ENCODE data around the gene NFIC.
"Not testable (repeated sequence)": the region's sequence is repeated elsewhere in the genome, so short reads cannot be mapped to it uniquely, and the experiment has no call there.

The NFIC gene

GRCh38 chr19:3338541-3339181 lies 27.7 kb upstream of the NFIC start:
- peak overlapping the region; percentile 69 for H3K27ac ChIP-seq (ENCODE audit: low read length)
- no peaks in the 10 kb centered on the region for H3K9me3 ChIP-seq (ENCODE audit: control insufficient read depth in 2 of 2, low read length in 2 of 2)
- H3K4me3 ChIP-seq (ENCODE audit: low read length in 2 of 2): no peak overlapping the region
- H3K9ac ChIP-seq (ENCODE audit: low read length in 2 of 2): no peak overlapping the region
- H3K4me1 ChIP-seq (ENCODE audit: control insufficient read depth, insufficient read depth, low read length): peaks cover 59% of the 10 kb centered on the region
- H3K27me3 ChIP-seq (ENCODE audit: control insufficient read depth in 1 of 2, insufficient read depth in 2 of 2, low read length in 2 of 2): no peaks in the 10 kb centered on the region
- H3K36me3 ChIP-seq (ENCODE audit: control insufficient read depth in 2 of 2, insufficient read depth in 2 of 2, low read length in 2 of 2): no peaks in the 10 kb centered on the region

GRCh38 chr19:3340340-3340739 lies 26.0 kb upstream of the NFIC start:
- no peaks in the 10 kb centered on the region for H3K9me3 ChIP-seq (ENCODE audit: control insufficient read depth in 2 of 2, low read length in 2 of 2)
- H3K4me3 ChIP-seq (ENCODE audit: low read length in 2 of 2): no peak overlapping the region
- H3K4me1 ChIP-seq (ENCODE audit: control insufficient read depth, insufficient read depth, low read length): peaks cover 52% of the 10 kb centered on the region
- no peaks in the 10 kb centered on the region for H3K27me3 ChIP-seq (ENCODE audit: control insufficient read depth in 1 of 2, insufficient read depth in 2 of 2, low read length in 2 of 2)
- peak overlapping the region; percentile 24 for H3K27ac ChIP-seq (ENCODE audit: low read length)
- H3K36me3 ChIP-seq (ENCODE audit: control insufficient read depth in 2 of 2, insufficient read depth in 2 of 2, low read length in 2 of 2): no peaks in the 10 kb centered on the region
- H3K9ac ChIP-seq (ENCODE audit: low read length in 2 of 2): no peak overlapping the region

- H3K27ac ChIP-seq (ENCODE audit: low read length): no peak overlapping the region
- no peaks in the 10 kb centered on the region for H3K36me3 ChIP-seq (ENCODE audit: control insufficient read depth in 2 of 2, insufficient read depth in 2 of 2, low read length in 2 of 2)
- no peaks in the 10 kb centered on the region for H3K9me3 ChIP-seq (ENCODE audit: control insufficient read depth in 2 of 2, low read length in 2 of 2)
- H3K4me1 ChIP-seq (ENCODE audit: control insufficient read depth, insufficient read depth, low read length): peaks cover 50% of the 10 kb centered on the region
- no peak overlapping the region for H3K9ac ChIP-seq (ENCODE audit: low read length in 2 of 2)
- H3K4me3 ChIP-seq (ENCODE audit: low read length in 2 of 2): no peak overlapping the region
- H3K27me3 ChIP-seq (ENCODE audit: control insufficient read depth in 1 of 2, insufficient read depth in 2 of 2, low read length in 2 of 2): no peaks in the 10 kb centered on the region
Measured at GRCh38 chr19:3342246-3342645, 24.1 kb upstream of the NFIC start.

- H3K9ac ChIP-seq (ENCODE audit: low read length in 2 of 2); H3K27ac ChIP-seq (ENCODE audit: low read length); H3K4me3 ChIP-seq (ENCODE audit: low read length in 2 of 2): not testable (repeated sequence)
Measured at GRCh38 chr19:3342962-3343361, 23.4 kb upstream of the NFIC start.

GRCh38 chr19:3343619-3344502 lies 22.5 kb upstream of the NFIC start:
- H3K9ac ChIP-seq (ENCODE audit: low read length in 2 of 2): no peak overlapping the region

More at GRCh38 chr19:3342962-3343361, 23.4 kb upstream of the NFIC start:
- H3K36me3 ChIP-seq (ENCODE audit: control insufficient read depth in 2 of 2, insufficient read depth in 2 of 2, low read length in 2 of 2); H3K9me3 ChIP-seq (ENCODE audit: control insufficient read depth in 2 of 2, low read length in 2 of 2); H3K27me3 ChIP-seq (ENCODE audit: control insufficient read depth in 1 of 2, insufficient read depth in 2 of 2, low read length in 2 of 2): not testable (repeated sequence)
- peaks cover 45% of the 10 kb centered on the region for H3K4me1 ChIP-seq (ENCODE audit: control insufficient read depth, insufficient read depth, low read length)

GRCh38 chr19:3344608-3345598 lies 21.5 kb upstream of the NFIC start:
- Histone ChIP-seq H3K4me1 (ENCODE audit: control insufficient read depth, insufficient read depth, low read length) (peaks cover 35% of the 10 kb centered on the region), H3K27ac (ENCODE audit: low read length) (peak overlapping the region; percentile 73), H3K27me3 (ENCODE audit: control insufficient read depth in 1 of 2, insufficient read depth in 2 of 2, low read length in 2 of 2) (no peaks in the 10 kb centered on the region), H3K36me3 (ENCODE audit: control insufficient read depth in 2 of 2, insufficient read depth in 2 of 2, low read length in 2 of 2) (no peaks in the 10 kb centered on the region), H3K9me3 (ENCODE audit: control insufficient read depth in 2 of 2, low read length in 2 of 2) (no peaks in the 10 kb centered on the region), H3K9ac (ENCODE audit: low read length in 2 of 2) (no peak overlapping the region), H3K4me3 (ENCODE audit: low read length in 2 of 2) (peak overlapping the region in 1 of 2 donors; percentile 22)

More at GRCh38 chr19:3343619-3344502, 22.5 kb upstream of the NFIC start:
- Histone ChIP-seq H3K27ac (ENCODE audit: low read length) (peak overlapping the region; percentile 73), H3K9me3 (ENCODE audit: control insufficient read depth in 2 of 2, low read length in 2 of 2) (no peaks in the 10 kb centered on the region), H3K27me3 (ENCODE audit: control insufficient read depth in 1 of 2, insufficient read depth in 2 of 2, low read length in 2 of 2) (no peaks in the 10 kb centered on the region), H3K4me3 (ENCODE audit: low read length in 2 of 2) (peak overlapping the region; percentile 16 to 68), H3K36me3 (ENCODE audit: control insufficient read depth in 2 of 2, insufficient read depth in 2 of 2, low read length in 2 of 2) (no peaks in the 10 kb centered on the region), H3K4me1 (ENCODE audit: control insufficient read depth, insufficient read depth, low read length) (peaks cover 39% of the 10 kb centered on the region)

- Histone ChIP-seq H3K9ac (ENCODE audit: low read length in 2 of 2) (peak overlapping the region; percentile 81 to 89), H3K4me3 (ENCODE audit: low read length in 2 of 2) (peak overlapping the region; percentile 7 to 62), H3K36me3 (ENCODE audit: control insufficient read depth in 2 of 2, insufficient read depth in 2 of 2, low read length in 2 of 2) (no peaks in the 10 kb centered on the region), H3K27me3 (ENCODE audit: control insufficient read depth in 1 of 2, insufficient read depth in 2 of 2, low read length in 2 of 2) (no peaks in the 10 kb centered on the region), H3K9me3 (ENCODE audit: control insufficient read depth in 2 of 2, low read length in 2 of 2) (no peaks in the 10 kb centered on the region), H3K27ac (ENCODE audit: low read length) (peak overlapping the region; percentile 98), H3K4me1 (ENCODE audit: control insufficient read depth, insufficient read depth, low read length) (peaks cover 37% of the 10 kb centered on the region)
Measured at GRCh38 chr19:3345850-3346460, 20.4 kb upstream of the NFIC start.

GRCh38 chr19:3346677-3347353 lies 19.6 kb upstream of the NFIC start:
- peak overlapping the region; percentile 7 to 62 for H3K4me3 ChIP-seq (ENCODE audit: low read length in 2 of 2)
- peaks cover 37% of the 10 kb centered on the region for H3K4me1 ChIP-seq (ENCODE audit: control insufficient read depth, insufficient read depth, low read length)
- H3K27me3 ChIP-seq (ENCODE audit: control insufficient read depth in 1 of 2, insufficient read depth in 2 of 2, low read length in 2 of 2): no peaks in the 10 kb centered on the region
- peak overlapping the region; percentile 81 to 89 for H3K9ac ChIP-seq (ENCODE audit: low read length in 2 of 2)
- H3K27ac ChIP-seq (ENCODE audit: low read length): peak overlapping the region; percentile 98
- no peaks in the 10 kb centered on the region for H3K36me3 ChIP-seq (ENCODE audit: control insufficient read depth in 2 of 2, insufficient read depth in 2 of 2, low read length in 2 of 2)
- no peaks in the 10 kb centered on the region for H3K9me3 ChIP-seq (ENCODE audit: control insufficient read depth in 2 of 2, low read length in 2 of 2)

GRCh38 chr19:3348042-3348441 lies 18.3 kb upstream of the NFIC start:
- Histone ChIP-seq H3K4me3 (ENCODE audit: low read length in 2 of 2) (no peak overlapping the region), H3K27me3 (ENCODE audit: control insufficient read depth in 1 of 2, insufficient read depth in 2 of 2, low read length in 2 of 2) (no peaks in the 10 kb centered on the region), H3K27ac (ENCODE audit: low read length) (peak overlapping the region; percentile 98), H3K9me3 (ENCODE audit: control insufficient read depth in 2 of 2, low read length in 2 of 2) (no peaks in the 10 kb centered on the region), H3K4me1 (ENCODE audit: control insufficient read depth, insufficient read depth, low read length) (peaks cover 31% of the 10 kb centered on the region), H3K36me3 (ENCODE audit: control insufficient read depth in 2 of 2, insufficient read depth in 2 of 2, low read length in 2 of 2) (no peaks in the 10 kb centered on the region), H3K9ac (ENCODE audit: low read length in 2 of 2) (no peak overlapping the region)
